Neural cell (in vitro differentiated cells): ENCODE measurements around the gene MAGEB6. TPM values are rescaled to one million over a fixed set of nuclear protein-coding genes. Genes with fewer than 3 reads are reported as not detected.

Source experiments
- H2AFZ ChIP-seq: fragments of 200-600, 300-800 bp; sonication (generic), shearing (Covaris generic); 2 replicates; pipeline ENCODE4 v1.6.0; 2014; ENCODE audit warnings: low read depth, mild to moderate bottlenecking, antibody characterized with exemption, low read length, moderate library complexity
- H3F3A ChIP-seq: fragments of 200-600 bp; shearing (Covaris generic); 2 replicates; pipeline ENCODE4 v1.6.1; 2016; ENCODE audit warnings: mild to moderate bottlenecking, moderate library complexity, mixed read lengths, antibody characterized with exemption, low read length; ENCODE audit not compliant: insufficient read depth, poor library complexity, severe bottlenecking
- H3K27ac ChIP-seq: fragments of 200-600, 300-800 bp; sonication (generic), shearing (Covaris generic); 2 replicates; pipeline ENCODE4 v1.5.1; 2014; ENCODE audit warnings: mild to moderate bottlenecking, low read length, moderate library complexity
- H3K27me3 ChIP-seq: fragments of 300-800, 200-600 bp; sonication (generic), shearing (Covaris generic); 2 replicates; pipeline ENCODE4 v1.6.0; 2014; ENCODE audit warnings: mild to moderate bottlenecking, low read depth, low read length, moderate library complexity; ENCODE audit not compliant: insufficient read depth
- H3K36me3 ChIP-seq: fragments of 300-800, 200-600 bp; sonication (generic), shearing (Covaris generic); 2 replicates; pipeline ENCODE4 v1.5.1; 2014; ENCODE audit warnings: mild to moderate bottlenecking, antibody characterized with exemption, low read length, moderate library complexity; ENCODE audit not compliant: insufficient read depth
- H3K4me2 ChIP-seq: fragments of 300-800, 200-600 bp; sonication (generic), shearing (Covaris generic); 2 replicates; pipeline ENCODE4 v1.6.0; 2014; ENCODE audit warnings: mild to moderate bottlenecking, low read length
- H3K4me3 ChIP-seq: fragments of 300-800, 200-600 bp; sonication (generic), shearing (Covaris generic); 2 replicates; pipeline ENCODE4 v1.5.1; 2014; ENCODE audit warnings: mild to moderate bottlenecking, low read length, moderate library complexity
- H3K79me2 ChIP-seq: fragments of 200-600 bp; shearing (Covaris generic); replicated peaks from 2 replicates; pipeline ENCODE4 v1.6.0; 2014; ENCODE audit warnings: mild to moderate bottlenecking, low read length, moderate library complexity; ENCODE audit not compliant: insufficient read depth
- H3K9ac ChIP-seq: fragments of 300-800, 200-600 bp; sonication (generic), shearing (Covaris generic); 2 replicates; pipeline ENCODE4 v1.6.1; 2016; ENCODE audit warnings: mild to moderate bottlenecking, low read length, mixed read lengths
- H3K9me2 ChIP-seq: fragments of 200-600 bp; shearing (Covaris generic); 2 replicates; pipeline ENCODE4 v1.6.1; 2016; ENCODE audit warnings: mild to moderate bottlenecking, low read length, mixed read lengths; ENCODE audit not compliant: insufficient read depth
- H3K9me3 ChIP-seq: fragments of 200-600, 300-800 bp; sonication (generic), shearing (Covaris generic); 2 replicates; pipeline ENCODE4 v1.6.1; 2016; ENCODE audit warnings: mild to moderate bottlenecking, mixed run types, low read length, moderate library complexity, mixed read lengths
- H4K20me1 ChIP-seq: fragments of 200-600 bp; shearing (Covaris generic); 2 replicates; pipeline ENCODE4 v1.6.1; 2016; ENCODE audit warnings: mild to moderate bottlenecking, mixed run types; ENCODE audit not compliant: insufficient read depth
- CTCF ChIP-seq: fragments of 450-650 bp; IDR thresholded peaks from 2 replicates; pipeline ENCODE4 v1.5.1; 2014; ENCODE audit warnings: antibody characterized with exemption, mild to moderate bottlenecking, moderate library complexity; ENCODE audit not compliant: poor library complexity, severe bottlenecking
- EP300 ChIP-seq: fragments of 450-650 bp; conservative IDR thresholded peaks from 2 replicates; pipeline ENCODE4 v1.6.1; 2014; ENCODE audit warnings: antibody characterized with exemption, mild to moderate bottlenecking, moderate library complexity; ENCODE audit not compliant: poor library complexity, severe bottlenecking
- EZH2 ChIP-seq: fragments of 200-600, 300-800 bp; shearing (Covaris generic), sonication (generic); IDR thresholded peaks from 2 replicates; pipeline ENCODE4 v1.6.1; 2014; ENCODE audit warnings: antibody characterized with exemption, low read length, borderline replicate concordance, mild to moderate bottlenecking; ENCODE audit not compliant: insufficient read depth, poor library complexity, severe bottlenecking
- MXI1 ChIP-seq: fragments of 450-650 bp; conservative IDR thresholded peaks from 2 replicates; pipeline ENCODE4 v1.6.1; 2014; ENCODE audit warnings: antibody characterized with exemption, mild to moderate bottlenecking; ENCODE audit not compliant: poor library complexity, severe bottlenecking
- POLR2AphosphoS5 ChIP-seq: IDR thresholded peaks from 2 replicates; pipeline ENCODE4 v1.6.1; 2012
- RAD21 ChIP-seq: fragments of 450-650 bp; conservative IDR thresholded peaks from 2 replicates; pipeline ENCODE4 v1.6.1; 2014; ENCODE audit warnings: antibody characterized with exemption, mild to moderate bottlenecking, moderate library complexity
- REST ChIP-seq: IDR thresholded peaks from 2 replicates; pipeline ENCODE4 v1.6.1; 2012; ENCODE audit warnings: borderline replicate concordance
- SMC3 ChIP-seq: fragments of 450-650 bp; conservative IDR thresholded peaks from 2 replicates; pipeline ENCODE4 v1.6.1; 2014; ENCODE audit warnings: antibody characterized with exemption, mild to moderate bottlenecking, moderate library complexity; ENCODE audit not compliant: poor library complexity
- TAF1 ChIP-seq: IDR thresholded peaks from 2 replicates; pipeline ENCODE4 v1.6.1; 2012; ENCODE audit warnings: low read depth
- polyA minus RNA-seq: library from RNA; depleted of rRNA, polyadenylated mRNA; stranded (reverse); fragments of >200 nt; gene quantifications from 2 replicates; pipeline ENCODE4 v1.2.3, GENCODE V29; 2014
- polyA plus RNA-seq: library from polyadenylated mRNA; depleted of rRNA; stranded (reverse); fragments of >200 nt; gene quantifications from 2 replicates; pipeline ENCODE4 v1.2.3, GENCODE V29; 2014

MAGEB6 gene
- polyA plus RNA-seq (not detected in 2 replicates), polyA minus RNA-seq (not detected in 2 replicates)

GRCh38 chrX:26192204-26192603, at the start of gene MAGEB6:
TSS of gene MAGEB6 (plus strand) at chrX:26192440. CDS start at chrX:26193847, 1,407 bp downstream.
- no peaks in the 10 kb centered on the region for H3K36me3 ChIP-seq
- no peak for TF ChIP-seq MXI1
- TF ChIP-seq TAF1, result no peak
- TF ChIP-seq RAD21, result no peak
- TF ChIP-seq SMC3, result no peak
- TF ChIP-seq REST, result no peak
- no peak for TF ChIP-seq EZH2
- TF ChIP-seq CTCF, result no peak
- no peak for TF ChIP-seq POLR2AphosphoS5
- no peak for TF ChIP-seq EP300
- no peak within 1 kb of the TSS for H3K27ac ChIP-seq
- H3K9ac ChIP-seq, result no peak within 1 kb of the TSS
- H4K20me1 ChIP-seq, result no peaks in the 10 kb centered on the region
- no peaks in the 10 kb centered on the region for H3K9me3 ChIP-seq
- H2AFZ ChIP-seq, result no peak within 1 kb of the TSS
- H3K4me3 ChIP-seq, result no peak within 1 kb of the TSS
- H3K79me2 ChIP-seq, result no peaks in the 10 kb centered on the region
- no peak within 1 kb of the TSS for H3K4me2 ChIP-seq
- no peaks in the 10 kb centered on the region for H3K9me2 ChIP-seq
- H3K27me3 ChIP-seq, result no peaks in the 10 kb centered on the region
- H3F3A ChIP-seq, result no peaks in the 10 kb centered on the region

- H3K4me2 ChIP-seq, result no peak overlapping the region
- H3K9me2 ChIP-seq, result no peaks in the 10 kb centered on the region
- H2AFZ ChIP-seq, result no peak overlapping the region
- no peak overlapping the region for H3K4me3 ChIP-seq
- no peak overlapping the region for H3K27ac ChIP-seq
- H3F3A ChIP-seq, result no peaks in the 10 kb centered on the region
- no peak overlapping the region for H3K9ac ChIP-seq
- H3K9me3 ChIP-seq, result no peaks in the 10 kb centered on the region
- no peaks in the 10 kb centered on the region for H3K79me2 ChIP-seq
- no peaks in the 10 kb centered on the region for H4K20me1 ChIP-seq
- TF ChIP-seq EP300, result no peak
- TF ChIP-seq REST, result no peak
- no peak for TF ChIP-seq MXI1
- TF ChIP-seq SMC3, result no peak
- TF ChIP-seq CTCF, result no peak
- TF ChIP-seq POLR2AphosphoS5, result no peak
- no peak for TF ChIP-seq RAD21
- TF ChIP-seq EZH2, result no peak
- no peak for TF ChIP-seq TAF1
- no peaks in the 10 kb centered on the region for H3K27me3 ChIP-seq
- H3K36me3 ChIP-seq, result no peaks in the 10 kb centered on the region
These were observed 46.2 kb upstream of the MAGEB6 start for GRCh38 chrX:26146024-26146423.
